HG03460 (cell line): ENCODE results near the gene C20orf204.

Experiments
- ATAC-seq: cut with Tn5 transposase; IDR thresholded peaks from one replicate; pipeline ENCODE4 v1.9.1; 2021; ENCODE audit not compliant: unreplicated experiment

C20orf204 gene

GRCh38 chr20:64055396-64055892, 19.5 kb downstream of the C20orf204 start:
- no peak for ATAC-seq

GRCh38 chr20:64055893-64056638, 20.1 kb downstream of the C20orf204 start:
- ATAC-seq, result no peak

DNA sequence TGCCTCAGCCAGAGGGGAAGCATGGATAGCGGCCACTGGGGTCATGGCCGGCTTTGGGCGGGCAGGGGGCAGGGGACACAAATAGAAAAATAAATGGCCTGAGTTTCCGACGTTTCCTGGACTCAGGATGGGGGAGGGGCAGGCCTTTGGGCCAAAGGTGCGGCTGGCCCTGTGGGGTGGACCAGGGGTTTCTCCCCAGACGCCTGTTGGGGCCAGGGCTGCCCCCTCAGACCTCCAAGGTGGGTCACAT, 20.6 kb downstream of the C20orf204 start:
- no peak for ATAC-seq

- ATAC-seq, result peak; percentile 27
Measured at GRCh38 chr20:64056889-64057627, 21.1 kb downstream of the C20orf204 start.

DNA sequence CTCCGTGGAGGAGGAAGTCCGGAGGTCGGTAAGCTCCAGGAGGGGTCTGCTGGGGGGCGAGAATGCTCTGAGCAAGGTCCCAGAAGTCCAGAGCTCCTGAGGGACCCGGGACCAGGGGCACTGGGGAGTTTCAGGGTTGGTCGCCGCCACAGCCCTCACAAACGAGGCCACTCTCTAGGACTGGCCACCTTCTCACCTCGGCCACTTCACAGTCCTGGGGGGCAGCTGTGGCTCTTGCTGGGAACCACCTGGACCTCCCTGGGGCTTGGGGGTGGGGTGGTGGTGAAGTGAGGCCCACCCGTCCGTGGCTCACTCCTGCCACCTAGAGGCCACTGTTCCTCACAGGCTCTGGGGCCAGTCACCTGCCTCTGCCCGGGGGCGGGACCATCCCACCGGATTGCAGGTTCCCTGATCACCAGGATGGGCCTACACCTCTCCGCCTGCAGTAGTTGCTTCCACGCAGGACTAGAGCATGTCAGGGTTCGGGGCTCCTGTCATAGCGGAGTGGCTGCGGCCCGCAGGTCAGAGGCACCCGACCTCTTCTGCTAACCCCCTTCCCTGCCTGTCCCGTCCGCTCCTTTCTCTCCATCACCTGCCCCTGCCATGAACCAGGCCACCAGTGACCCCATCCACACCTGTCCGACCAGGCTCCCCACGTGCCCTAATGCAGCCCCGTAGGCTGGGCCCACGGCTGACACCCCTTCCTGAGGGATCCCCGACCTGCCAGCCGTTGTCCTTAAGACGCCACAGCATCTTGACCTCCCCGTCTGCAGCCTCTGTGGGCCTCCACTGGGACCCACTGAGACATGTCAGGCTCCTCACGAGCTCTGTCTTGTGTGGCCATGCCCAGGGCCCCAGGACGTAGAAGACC, 21.9 kb downstream of the C20orf204 start:
- ATAC-seq, result peak; percentile 43

- no peak for ATAC-seq
Measured at GRCh38 chr20:64058536-64058935, 22.6 kb downstream of the C20orf204 start.

- no peak for ATAC-seq
Measured at GRCh38 chr20:64062276-64062595, 26.3 kb downstream of the C20orf204 start.

- peak; percentile 66 for ATAC-seq
Measured at GRCh38 chr20:64062596-64063388, 26.8 kb downstream of the C20orf204 start, which contains the start of gene TCEA2. TCEA2 (plus strand) TSS chr20:64063198; CDS start chr20:64063313, 115 bp downstream.

GRCh38 chr20:64063389-64064144, 27.6 kb downstream of the C20orf204 start:
- ATAC-seq, result no peak

DNA sequence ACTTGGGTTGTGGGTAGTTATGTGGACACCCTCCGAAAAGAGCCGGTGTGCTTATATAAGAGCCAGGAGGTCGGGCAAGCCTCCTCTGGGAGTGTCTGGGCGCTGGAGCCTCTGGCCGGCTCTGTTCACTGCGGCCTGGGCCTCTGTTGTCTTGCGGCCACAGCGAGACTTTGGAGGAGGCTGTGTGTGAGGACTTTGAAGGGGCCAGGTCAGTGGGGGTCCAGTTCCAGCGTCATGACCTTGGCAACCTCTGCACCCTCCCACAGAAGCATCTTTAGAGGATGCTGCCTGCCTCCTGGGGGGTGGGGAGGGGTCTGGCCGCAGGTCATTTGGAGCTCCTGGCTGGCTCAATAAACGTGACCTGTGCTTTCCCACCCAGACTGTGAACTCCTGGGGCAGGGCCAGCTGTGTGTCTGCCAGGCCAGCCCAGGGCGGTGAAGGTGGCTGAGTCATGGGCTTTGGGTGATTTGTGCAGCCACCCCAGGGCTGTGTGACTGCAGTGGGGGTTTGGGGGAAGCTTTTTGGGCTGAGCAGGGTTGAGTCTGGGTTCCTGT, 28.2 kb downstream of the C20orf204 start:
- ATAC-seq, result no peak

DNA sequence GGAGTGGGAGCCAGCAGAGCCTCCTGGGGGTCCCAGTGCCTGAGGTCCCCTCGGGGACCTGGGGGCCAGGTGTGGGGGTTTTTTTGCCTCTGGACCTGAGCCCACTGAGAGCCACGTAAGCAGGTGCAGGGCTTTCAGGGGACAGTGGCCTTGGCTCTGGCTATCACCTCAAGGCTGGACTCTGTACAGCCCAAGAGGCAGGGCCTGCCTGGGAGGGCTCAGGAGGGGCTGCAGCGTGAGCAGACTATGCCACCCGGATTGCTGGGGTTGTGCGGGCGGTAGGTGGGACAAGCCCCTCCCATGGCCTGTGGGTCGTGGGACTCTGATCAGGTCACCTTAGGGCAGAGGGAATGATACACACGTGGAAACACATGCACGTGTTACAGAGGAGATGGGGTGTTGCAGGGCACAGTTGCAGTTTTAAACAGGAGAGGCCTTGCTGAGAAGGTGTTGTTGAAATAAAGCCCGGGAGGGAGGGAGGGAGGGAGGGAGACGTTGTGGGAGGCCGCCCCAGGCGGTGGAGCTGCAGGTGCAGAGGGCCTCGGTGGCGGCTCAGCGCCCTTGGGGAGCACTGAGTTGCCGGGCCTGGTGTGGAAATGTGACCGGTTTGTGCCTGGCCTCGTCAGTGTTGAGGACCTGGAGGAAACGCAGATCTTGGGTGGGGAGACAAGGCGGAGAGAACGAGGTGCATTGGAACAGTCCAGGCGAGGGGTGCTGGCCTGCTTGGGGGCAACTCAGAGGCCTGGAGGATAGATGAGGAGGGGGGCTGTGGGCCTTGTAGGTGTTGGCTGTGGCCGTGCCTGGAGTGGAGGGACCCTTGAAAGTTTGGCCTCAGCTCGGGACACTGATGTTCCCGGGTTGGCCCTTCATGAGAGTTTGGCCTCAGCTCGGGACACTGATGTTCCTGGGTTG, 29.3 kb downstream of the C20orf204 start:
- no peak for ATAC-seq

- ATAC-seq, result peak; percentile 40
Measured at GRCh38 chr20:64065974-64066343, 30.0 kb downstream of the C20orf204 start.

GRCh38 chr20:64067005-64067632, 31.1 kb downstream of the C20orf204 start:
- ATAC-seq, result no peak

DNA sequence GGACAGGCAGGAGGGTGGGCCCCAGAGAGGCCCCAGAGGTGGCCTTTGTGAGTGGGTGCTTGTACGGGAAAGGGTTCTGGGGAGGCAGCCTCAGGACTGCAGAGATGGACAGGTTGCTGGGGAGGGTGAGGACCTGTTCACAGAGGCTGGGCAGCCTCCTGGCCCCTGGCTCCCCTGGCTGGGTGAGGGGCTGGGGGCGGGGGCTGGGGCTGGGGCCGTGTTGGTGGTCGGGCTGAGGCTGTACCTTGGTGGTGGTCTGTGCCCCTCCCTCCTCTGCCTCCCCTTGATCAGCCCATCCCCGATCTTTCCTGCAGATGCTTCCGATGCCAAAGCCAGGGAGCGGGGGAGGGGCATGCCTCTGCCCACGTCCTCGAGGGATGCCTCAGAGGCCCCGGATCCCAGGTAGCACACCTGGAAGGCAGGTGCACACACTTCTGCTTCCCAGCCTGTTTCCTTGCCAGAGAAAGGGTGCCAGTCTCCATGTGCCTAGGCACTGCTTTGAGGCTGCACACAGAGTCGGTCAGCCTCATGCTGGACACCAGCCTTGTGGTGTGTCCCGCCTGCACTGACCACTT, 31.8 kb downstream of the C20orf204 start:
- no peak for ATAC-seq

- no peak for ATAC-seq
Measured at GRCh38 chr20:64068386-64069208, 32.6 kb downstream of the C20orf204 start.

- no peak for ATAC-seq
Measured at GRCh38 chr20:64069209-64069613, 33.2 kb downstream of the C20orf204 start.

GRCh38 chr20:64069614-64070243, 33.7 kb downstream of the C20orf204 start:
- no peak for ATAC-seq
